Cardiac muscle cell (in vitro differentiated cells and primary cell): ENCODE results near the gene CREB5. TPM values are rescaled to one million over a fixed set of nuclear protein-coding genes. Genes with fewer than 3 reads are reported as not detected.

Experiments used
- DNase-seq, 2 donors: peaks; one replicate each; pipeline versions ENCODE4 v3.0.0 to v3.0.0-alpha.2; 2010 to 2017; ENCODE audit warnings: low read depth in 1 of 2, low spot score in 1 of 2
- H3K27ac ChIP-seq: fragments of 200-600 bp; sonication (generic); 2 replicates; pipeline ENCODE4 v1.5.1; 2016
- H3K27me3 ChIP-seq: fragments of 200-600 bp; sonication (generic); 2 replicates; pipeline ENCODE4 v1.6.0; 2016; ENCODE audit warnings: control low read depth
- H3K36me3 ChIP-seq: fragments of 200-600 bp; sonication (generic); 2 replicates; pipeline ENCODE4 v1.5.1; 2016; ENCODE audit warnings: control low read depth
- H3K4me1 ChIP-seq: fragments of 200-600 bp; sonication (generic); 2 replicates; pipeline ENCODE4 v1.8.1; 2017; ENCODE audit warnings: low read depth, mild to moderate bottlenecking, mixed run types
- H3K4me3 ChIP-seq: fragments of 200-600 bp; sonication (generic); 2 replicates; pipeline ENCODE4 v1.5.1; 2016; ENCODE audit warnings: mild to moderate bottlenecking
- H3K9me3 ChIP-seq: fragments of 200-600 bp; sonication (generic); 2 replicates; pipeline ENCODE4 v1.5.1; 2017; ENCODE audit warnings: low read depth, mild to moderate bottlenecking, control low read depth
- CTCF ChIP-seq: IDR thresholded peaks from 2 replicates; pipeline ENCODE4 v1.5.1; 2012; ENCODE audit warnings: low read depth, mild to moderate bottlenecking, low read length
- polyA plus RNA-seq: library from polyadenylated mRNA; unstranded; fragments of >200 nt; fragmentation: Nextera tagmentation; extraction: Ambion mirVana; gene quantifications from 2 replicates; pipeline ENCODE4 v1.2.1, GENCODE V29; 2016
- total RNA-seq: library from RNA; depleted of rRNA; stranded (reverse); fragments of >200 nt; gene quantifications from 2 replicates; pipeline ENCODE4 v1.2.3, GENCODE V29; 2016

The CREB5 gene
- total and polyA plus RNA-seq, 2 experiments from 2014 or later, result 4.6 TPM

- no peaks in the 10 kb centered on the region for H3K36me3 ChIP-seq
- no peaks in the 10 kb centered on the region for H3K4me1 ChIP-seq
- DNase-seq, result no peak
- no peak overlapping the region for H3K27ac ChIP-seq
- no peaks in the 10 kb centered on the region for H3K9me3 ChIP-seq
- no peak overlapping the region for H3K4me3 ChIP-seq
- TF ChIP-seq CTCF, result no peak
- no peaks in the 10 kb centered on the region for H3K27me3 ChIP-seq
Observed at GRCh38 chr7:28587211-28587610, 174.9 kb downstream of the CREB5 start.

GRCh38 chr7:28588602-28589001 is 176.3 kb downstream of the CREB5 start:
- Histone ChIP-seq H3K4me1 (no peaks in the 10 kb centered on the region), H3K9me3 (no peaks in the 10 kb centered on the region), H3K36me3 (no peaks in the 10 kb centered on the region), H3K27ac (no peak overlapping the region), H3K4me3 (no peak overlapping the region), H3K27me3 (no peaks in the 10 kb centered on the region)
- no peak for DNase-seq
- TF ChIP-seq CTCF, result no peak

- Histone ChIP-seq H3K36me3 (no peaks in the 10 kb centered on the region), H3K27ac (no peak overlapping the region), H3K9me3 (no peaks in the 10 kb centered on the region), H3K4me3 (no peak overlapping the region), H3K4me1 (peaks cover 4% of the 10 kb centered on the region), H3K27me3 (no peaks in the 10 kb centered on the region)
- DNase-seq, result no peak
- TF ChIP-seq CTCF, result no peak
Observed at GRCh38 chr7:28591041-28591674, 178.8 kb downstream of the CREB5 start.

GRCh38 chr7:28591725-28592349 is 179.5 kb downstream of the CREB5 start:
- no peaks in the 10 kb centered on the region for H3K9me3 ChIP-seq
- DNase-seq, result no peak
- H3K27me3 ChIP-seq, result no peaks in the 10 kb centered on the region
- TF ChIP-seq CTCF, result no peak
- no peaks in the 10 kb centered on the region for H3K36me3 ChIP-seq
- H3K4me1 ChIP-seq, result peaks cover 4% of the 10 kb centered on the region
- H3K4me3 ChIP-seq, result no peak overlapping the region
- H3K27ac ChIP-seq, result no peak overlapping the region

- H3K9me3 ChIP-seq, result no peaks in the 10 kb centered on the region
- peaks cover 4% of the 10 kb centered on the region for H3K4me1 ChIP-seq
- H3K4me3 ChIP-seq, result no peak overlapping the region
- H3K36me3 ChIP-seq, result no peaks in the 10 kb centered on the region
- H3K27me3 ChIP-seq, result no peaks in the 10 kb centered on the region
- no peak for DNase-seq
- H3K27ac ChIP-seq, result no peak overlapping the region
- TF ChIP-seq CTCF, result no peak
Observed at GRCh38 chr7:28592861-28593260, 180.5 kb downstream of the CREB5 start.
